SK-N-SH treated with all-trans-retinoic acid at 6 μM for 48 hours (cell line): ENCODE data around the gene FAM47E.

Source experiments
- CSDC2 ChIP-seq: fragments of 250-450 bp; sonication (Bioruptor Pico); IDR thresholded peaks from 2 replicates; pipeline ENCODE4 v1.5.0; 2020; ENCODE audit warnings: mild to moderate bottlenecking, moderate library complexity
- PATZ1 ChIP-seq: fragments of 250-450 bp; sonication (Bioruptor Pico); IDR thresholded peaks from 2 replicates; pipeline ENCODE4 v1.8.0; 2020; ENCODE audit warnings: mild to moderate bottlenecking, moderate library complexity, borderline replicate concordance
- ZC3H10 ChIP-seq: fragments of 250-450 bp; sonication (Bioruptor Pico); IDR thresholded peaks from 2 replicates; pipeline ENCODE4 v1.5.1; 2021; ENCODE audit warnings: mild to moderate bottlenecking, moderate library complexity
- ZFP30 ChIP-seq: fragments of 450-650 bp; formaldehyde crosslinking; IDR thresholded peaks from 2 replicates; pipeline ENCODE4 v1.5.0; 2022; ENCODE audit warnings: mild to moderate bottlenecking, moderate library complexity
- ZNF565 ChIP-seq: fragments of 450-650 bp; formaldehyde crosslinking; conservative IDR thresholded peaks from 2 replicates; pipeline ENCODE4 v1.5.0; 2020; ENCODE audit warnings: low read depth, mild to moderate bottlenecking, moderate library complexity
- ZNF8 ChIP-seq: fragments of 450-650 bp; formaldehyde crosslinking; IDR thresholded peaks from 2 replicates; pipeline ENCODE4 v1.5.0; 2020; ENCODE audit warnings: mild to moderate bottlenecking, moderate library complexity

- TF ChIP-seq CSDC2 (CRISPR knock-in tag) (no peak), ZNF565 (CRISPR knock-in tag) (no peak), ZC3H10 (CRISPR knock-in tag) (no peak), ZNF8 (CRISPR knock-in tag) (no peak), ZFP30 (no peak), PATZ1 (no peak)
These were observed 5.4 kb downstream of the FAM47E start for GRCh38 chr4:76256968-76257367.
